Astrocyte (in vitro differentiated cells and primary cell): ENCODE measurements around the gene PAPLN.

Experiments used
- CTCF ChIP-seq: IDR thresholded peaks from 2 replicates; pipeline ENCODE4 v1.5.1; 2011; ENCODE audit warnings: low read depth, mild to moderate bottlenecking, inconsistent platforms, low read length, moderate library complexity; ENCODE audit not compliant: insufficient read depth
- EZH2 ChIP-seq: IDR thresholded peaks from 2 replicates; pipeline ENCODE4 v1.6.1; 2012; ENCODE audit warnings: mild to moderate bottlenecking, low read length, inconsistent platforms; ENCODE audit not compliant: insufficient read depth

- no peak for TF ChIP-seq CTCF
- TF ChIP-seq EZH2 = no peak
Observed at GRCh38 chr14:73311708-73312030, 74.4 kb downstream of the PAPLN start.
